Fibroblast of lung (primary cell): ENCODE data around the gene PICALM.

ENCODE experiments used
- CTCF ChIP-seq, 2 donors: IDR thresholded peaks in 1 of 2; conservative IDR thresholded peaks in 1 of 2; 1 replicate in 1 of 2; 2 replicates in 1 of 2; pipeline ENCODE4 v1.5.1; 2011 to 2012; ENCODE audit warnings: low read length in 2 of 2, control low read depth in 1 of 2, inconsistent platforms in 1 of 2, low read depth in 1 of 2, mild to moderate bottlenecking in 1 of 2
- EZH2 ChIP-seq: IDR thresholded peaks from 2 replicates; pipeline ENCODE4 v1.5.1; 2012; ENCODE audit warnings: low read length, control low read depth, mild to moderate bottlenecking; ENCODE audit errors: missing control alignments

- TF ChIP-seq CTCF (conservative IDR thresholded peaks at IDR 0.05 in 1 of 2, IDR thresholded peaks at IDR 0.05 in 1 of 2; ENCODE audit: low read depth in 1 of 2, low read length in 2 of 2) (no peak), EZH2 (no peak)
Measured at GRCh38 chr11:86101941-86102407, 33.1 kb upstream of the PICALM start.
